Lower leg skin (tissue), 4 donors: ENCODE results near the gene BZW2. TPM values are rescaled to one million over a fixed set of nuclear protein-coding genes. Genes with fewer than 3 reads are reported as not detected.

Experiments used
- DNase-seq, 2 donors: peaks; one replicate each; pipeline ENCODE4 v3.0.0-alpha.2; 2019; ENCODE audit warnings: low spot score in 2 of 2
- H3K4me3 ChIP-seq: fragments of 200-600 bp; sonication (generic); 2 replicates; pipeline ENCODE4 v1.5.1; 2017; ENCODE audit warnings: mild to moderate bottlenecking, low read depth; ENCODE audit not compliant: poor library complexity, severe bottlenecking
- POLR2A ChIP-seq, 2 donors: fragments of 450-650 bp; IDR thresholded peaks; one replicate each; pipeline ENCODE4 v1.6.1; 2016 to 2017; ENCODE audit warnings: antibody characterized with exemption in 2 of 2, mild to moderate bottlenecking in 1 of 2, moderate library complexity in 1 of 2
- WGBS, 2 donors: methylation state at CpG; one replicate each; pipeline ENCODE4 v1.1.5; 2018; 5-methylcytosine and 5-hydroxymethylcytosine counted together
- intact Hi-C: fragments of 100-400 bp; cut with DNase I; formaldehyde crosslinking; loops from one replicate; pipeline ENCODE4 v1.15.0; 2023; ENCODE audit warnings: low total_unique reads
- total RNA-seq, 4 donors: library from RNA; depleted of rRNA; stranded (reverse); fragments of >200 nt; gene quantifications; one replicate each; pipeline ENCODE4 v1.1.0, GENCODE V29; 2016
- TF ChIP-seq, protein P1 (sequence below), 3 donors: fragments of 450-650 bp; IDR thresholded peaks; one replicate each; pipeline ENCODE4 v1.5.1; 2016; ENCODE audit warnings: antibody characterized with exemption in 3 of 3, mild to moderate bottlenecking in 3 of 3, moderate library complexity in 2 of 3

Gene BZW2
- total RNA-seq, 4 donors from 2014 or later = 51.3 to 82.2 (median 68.0) TPM

DNA sequence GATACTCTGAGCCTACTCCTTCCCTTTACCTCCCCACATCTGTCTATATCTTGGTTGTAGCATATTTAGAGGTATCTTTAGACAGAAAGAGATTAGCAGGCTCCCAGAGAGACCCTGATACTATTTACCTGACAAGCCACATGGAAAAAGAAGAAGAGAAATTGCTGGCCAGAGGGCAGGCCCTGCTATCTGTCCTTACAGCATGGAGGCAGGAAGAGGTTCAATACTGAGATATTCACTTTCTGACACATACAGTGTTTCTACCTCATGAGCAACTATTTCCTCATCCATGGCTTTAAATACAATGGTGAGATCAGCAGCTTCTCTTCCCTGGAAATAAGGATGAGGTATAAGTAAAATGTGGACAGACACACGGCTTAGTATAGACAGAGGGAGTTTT, 73.7 kb downstream of the BZW2 start:
- DNase-seq = no peak
- WGBS, 2 donors = 94 to 98% methylated on average over 1 of the region's 1 CpG
- intact Hi-C loops = no loop called here
- no peak for TF ChIP-seq POLR2A (IDR thresholded peaks at IDR 0.05)
- TF ChIP-seq, protein P1, sequence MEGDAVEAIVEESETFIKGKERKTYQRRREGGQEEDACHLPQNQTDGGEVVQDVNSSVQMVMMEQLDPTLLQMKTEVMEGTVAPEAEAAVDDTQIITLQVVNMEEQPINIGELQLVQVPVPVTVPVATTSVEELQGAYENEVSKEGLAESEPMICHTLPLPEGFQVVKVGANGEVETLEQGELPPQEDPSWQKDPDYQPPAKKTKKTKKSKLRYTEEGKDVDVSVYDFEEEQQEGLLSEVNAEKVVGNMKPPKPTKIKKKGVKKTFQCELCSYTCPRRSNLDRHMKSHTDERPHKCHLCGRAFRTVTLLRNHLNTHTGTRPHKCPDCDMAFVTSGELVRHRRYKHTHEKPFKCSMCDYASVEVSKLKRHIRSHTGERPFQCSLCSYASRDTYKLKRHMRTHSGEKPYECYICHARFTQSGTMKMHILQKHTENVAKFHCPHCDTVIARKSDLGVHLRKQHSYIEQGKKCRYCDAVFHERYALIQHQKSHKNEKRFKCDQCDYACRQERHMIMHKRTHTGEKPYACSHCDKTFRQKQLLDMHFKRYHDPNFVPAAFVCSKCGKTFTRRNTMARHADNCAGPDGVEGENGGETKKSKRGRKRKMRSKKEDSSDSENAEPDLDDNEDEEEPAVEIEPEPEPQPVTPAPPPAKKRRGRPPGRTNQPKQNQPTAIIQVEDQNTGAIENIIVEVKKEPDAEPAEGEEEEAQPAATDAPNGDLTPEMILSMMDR (IDR thresholded peaks at IDR 0.05) = no peak
- H3K4me3 ChIP-seq = no peak overlapping the region

DNA sequence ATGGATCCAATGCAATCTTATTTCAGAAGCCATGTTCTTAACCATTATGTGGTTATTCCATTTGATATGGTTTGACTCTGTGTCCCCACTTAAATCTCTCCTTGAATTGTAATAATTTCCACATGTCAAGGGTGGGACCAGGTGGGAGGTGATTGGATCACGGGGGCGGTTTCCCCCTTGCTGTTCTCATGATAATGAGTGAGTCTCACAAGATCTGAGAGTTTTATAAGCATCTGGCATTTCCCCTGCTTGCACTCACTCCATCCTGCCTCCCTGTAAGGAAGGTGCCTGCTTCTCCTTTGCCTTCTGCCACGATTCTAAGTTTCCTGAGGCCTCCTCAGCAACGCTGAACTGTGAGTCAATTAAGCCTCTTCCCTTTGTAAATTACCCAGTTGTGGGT, 75.6 kb downstream of the BZW2 start:
- WGBS, 2 donors = 71 to 78% methylated on average over 4 of the region's 4 CpGs
- no peak for DNase-seq
- TF ChIP-seq POLR2A (IDR thresholded peaks at IDR 0.05) = no peak
- TF ChIP-seq, protein P1 (IDR thresholded peaks at IDR 0.05) = no peak
- no peak overlapping the region for H3K4me3 ChIP-seq
- intact Hi-C loops = no loop called here

DNA sequence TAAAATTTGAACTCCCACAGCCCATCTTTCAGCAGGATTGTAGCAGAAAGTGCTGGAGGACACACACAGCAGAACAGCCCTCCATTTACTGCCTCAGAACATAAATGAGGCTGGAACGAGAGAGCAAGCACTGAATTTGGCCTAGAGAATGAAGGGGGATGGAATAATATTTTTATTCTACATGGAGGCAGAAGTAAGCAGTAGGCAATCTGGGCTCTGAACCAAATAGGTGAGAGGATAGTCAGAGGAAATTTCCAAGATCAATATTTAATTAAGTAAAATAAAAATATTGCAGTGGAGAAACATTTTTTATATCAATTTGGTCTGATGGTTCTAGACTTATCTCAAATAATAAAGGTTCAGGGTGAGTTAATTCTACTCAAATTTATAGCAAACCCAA, 78.4 kb downstream of the BZW2 start:
- H3K4me3 ChIP-seq = no peak overlapping the region
- WGBS, 2 donors = 86 to 90% methylated on average over 1 of the region's 1 CpG
- DNase-seq = no peak
- intact Hi-C loops = no loop called here
- TF ChIP-seq, protein P1 (IDR thresholded peaks at IDR 0.05) = no peak
- no peak for TF ChIP-seq POLR2A (IDR thresholded peaks at IDR 0.05)

DNA sequence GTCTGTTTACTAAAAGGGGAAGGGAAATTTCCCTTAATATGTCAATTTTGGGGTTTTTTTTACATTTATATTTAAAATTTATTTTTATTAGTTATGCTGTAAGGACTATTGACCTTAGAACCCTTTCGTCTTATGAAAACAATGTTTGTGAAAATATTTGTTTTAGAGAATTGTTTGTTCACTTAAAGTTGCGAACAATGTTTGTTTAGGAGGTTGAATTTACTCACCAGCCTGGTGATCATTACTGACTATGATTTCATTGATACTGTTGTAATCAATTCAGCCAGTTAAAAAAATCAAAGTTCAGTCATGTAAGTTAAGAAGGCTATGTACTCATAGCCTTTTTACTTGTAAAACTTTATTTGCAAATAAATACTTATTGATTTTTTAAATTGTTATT, 80.2 kb downstream of the BZW2 start:
- DNase-seq = no peak
- 93 to 94% methylated on average over 2 of the region's 2 CpGs for WGBS, 2 donors
- H3K4me3 ChIP-seq = no peak overlapping the region
- intact Hi-C loops = no loop called here
- TF ChIP-seq POLR2A (IDR thresholded peaks at IDR 0.05) = no peak
- TF ChIP-seq, protein P1 (IDR thresholded peaks at IDR 0.05) = no peak

DNA sequence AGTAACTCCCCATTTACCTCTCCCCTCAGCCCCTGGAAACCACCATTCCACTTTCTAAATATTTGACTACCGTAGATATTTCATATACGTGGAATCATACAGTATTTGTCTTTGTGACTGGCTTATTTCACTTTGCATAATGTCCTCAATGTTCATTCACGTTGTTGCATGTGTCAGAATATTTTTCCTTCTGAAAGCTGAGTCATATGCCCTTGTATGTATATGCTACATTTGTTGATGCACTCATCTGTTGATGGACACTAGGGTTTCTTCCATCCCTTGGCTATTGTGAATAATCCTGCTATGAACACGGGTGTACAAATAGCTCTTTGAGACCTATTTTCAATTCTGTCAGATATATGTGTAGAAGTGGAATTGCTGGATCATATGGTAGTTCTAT, 81.8 kb downstream of the BZW2 start:
- WGBS, 2 donors = 82 to 90% methylated on average over 4 of the region's 4 CpGs

DNA sequence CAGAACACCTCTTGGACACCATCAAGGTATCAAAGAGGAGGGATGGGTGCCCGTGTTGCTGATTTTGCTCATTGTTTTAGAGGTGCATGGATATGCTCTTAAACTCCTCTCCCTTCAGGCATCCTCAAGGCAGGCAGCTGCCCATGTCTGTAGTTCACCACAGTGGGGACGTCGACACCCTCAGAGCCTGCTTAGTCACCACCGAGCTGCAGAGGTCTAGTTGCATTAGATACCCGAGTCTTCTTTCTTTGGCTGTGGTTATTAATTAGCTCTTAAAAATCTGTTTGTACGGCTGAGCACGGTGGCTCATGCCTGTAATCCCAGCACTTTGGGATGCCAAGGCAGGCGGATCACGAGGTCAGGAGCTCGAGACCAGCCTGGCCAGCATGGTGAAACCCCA, 82.8 kb downstream of the BZW2 start:
- TF ChIP-seq, protein P1 (IDR thresholded peaks at IDR 0.05) = no peak
- no peak for TF ChIP-seq POLR2A (IDR thresholded peaks at IDR 0.05)
- DNase-seq = no peak
- no peak overlapping the region for H3K4me3 ChIP-seq
- intact Hi-C loops = no loop called here
- WGBS, 2 donors = 90 to 91% methylated on average over 10 of the region's 10 CpGs

More for the DNA sequence above, 81.8 kb downstream of the BZW2 start:
- H3K4me3 ChIP-seq = no peak overlapping the region
- no peak for DNase-seq
- TF ChIP-seq POLR2A (IDR thresholded peaks at IDR 0.05) = no peak
- intact Hi-C loops = no loop called here
